HEK293T (cell line): ENCODE results near the gene TAGLN2.

ENCODE experiments used
- ARNT ChIP-seq: fragments of 450-650 bp; IDR thresholded peaks from 2 replicates; pipeline ENCODE4 v1.6.1; 2017; ENCODE audit warnings: mild to moderate bottlenecking
- FOXA1 ChIP-seq: fragments of 450-650 bp; IDR thresholded peaks from 2 replicates; pipeline ENCODE4 v1.6.1; 2016; ENCODE audit warnings: mild to moderate bottlenecking
- FOXK2 ChIP-seq: fragments of 450-650 bp; IDR thresholded peaks from 2 replicates; pipeline ENCODE4 v1.6.1; 2016; ENCODE audit warnings: mild to moderate bottlenecking
- FOXM1 ChIP-seq: fragments of 450-650 bp; IDR thresholded peaks from 2 replicates; pipeline ENCODE4 v1.6.1; 2017; ENCODE audit warnings: mild to moderate bottlenecking, borderline replicate concordance
- HDGF ChIP-seq: fragments of 450-650 bp; IDR thresholded peaks from 2 replicates; pipeline ENCODE4 v1.6.1; 2017; ENCODE audit warnings: antibody characterized with exemption, borderline replicate concordance
- L3MBTL2 ChIP-seq: fragments of 450-650 bp; conservative IDR thresholded peaks from 2 replicates; pipeline ENCODE4 v1.6.1; 2016; ENCODE audit warnings: mild to moderate bottlenecking
- PKNOX1 ChIP-seq: fragments of 450-650 bp; IDR thresholded peaks from 2 replicates; pipeline ENCODE4 v1.6.1; 2016
- SUZ12 ChIP-seq: fragments of 450-650 bp; IDR thresholded peaks from 2 replicates; pipeline ENCODE4 v1.6.1; 2016; ENCODE audit warnings: mild to moderate bottlenecking
- ZNF384 ChIP-seq: fragments of 450-650 bp; IDR thresholded peaks from 2 replicates; pipeline ENCODE4 v1.6.1; 2016

GRCh38 chr1:159879136-159879535 is 46.2 kb downstream of the TAGLN2 start:
- TF ChIP-seq PKNOX1 = no peak
- TF ChIP-seq FOXM1 = no peak
- TF ChIP-seq FOXK2 = no peak
- no peak for TF ChIP-seq ARNT
- TF ChIP-seq SUZ12 = no peak
- no peak for TF ChIP-seq FOXA1
- TF ChIP-seq HDGF = no peak
- no peak for TF ChIP-seq L3MBTL2
- no peak for TF ChIP-seq ZNF384
